ENCODE results near the gene VAV2.

- no peak for TF ChIP-seq CTCF (IDR thresholded peaks at IDR 0.05)
- no peak for TF ChIP-seq POLR2A (IDR thresholded peaks at IDR 0.05)
Observed at GRCh38 chr9:133933426-133934026, 58.6 kb downstream of the VAV2 start.
